Fibroblast of the aortic adventitia (primary cell): ENCODE data around the gene BPIFA2. TPM values are rescaled to one million over a fixed set of nuclear protein-coding genes. Genes with fewer than 3 reads are reported as not detected.
"Not testable (repeated sequence)": the region's sequence is repeated elsewhere in the genome, so short reads cannot be mapped to it uniquely, and the experiment has no call there.

Source experiments
- DNase-seq: peaks from one replicate; pipeline ENCODE4 v3.0.0-alpha.2; 2010; ENCODE audit warnings: low read depth
- H3K4me3 ChIP-seq: 2 replicates; pipeline ENCODE4 v1.5.1; 2011; ENCODE audit warnings: low read depth, mild to moderate bottlenecking, control low read depth, low read length, moderate library complexity
- CTCF ChIP-seq: IDR thresholded peaks from 2 replicates; pipeline ENCODE4 v1.5.1; 2011; ENCODE audit warnings: mild to moderate bottlenecking, low read length, control low read depth, inconsistent platforms; ENCODE audit not compliant: insufficient read depth
- total RNA-seq: library from RNA; depleted of rRNA; stranded (reverse); fragments of >200 nt; gene quantifications from 2 replicates; pipeline ENCODE4 v1.2.3, GENCODE V29; 2012; ENCODE audit warnings: low replicate concordance

BPIFA2 gene
- total RNA-seq, 1 donor, result not detected

GRCh38 chr20:33180169-33180568 lies 12.2 kb downstream of the BPIFA2 start:
- no peak for TF ChIP-seq CTCF

GRCh38 chr20:33181482-33182093 lies 13.6 kb downstream of the BPIFA2 start:
- no peak overlapping the region for H3K4me3 ChIP-seq
- no peak for DNase-seq
- no peak for TF ChIP-seq CTCF

More at GRCh38 chr20:33180169-33180568, 12.2 kb downstream of the BPIFA2 start:
- no peak for DNase-seq
- H3K4me3 ChIP-seq, result no peak overlapping the region

- TF ChIP-seq CTCF, result no peak
- H3K4me3 ChIP-seq, result no peak overlapping the region
- DNase-seq, result no peak
These were observed 15.4 kb downstream of the BPIFA2 start for GRCh38 chr20:33183312-33183711.

- DNase-seq, H3K4me3 ChIP-seq: not testable (repeated sequence)
These were observed 17.2 kb downstream of the BPIFA2 start for GRCh38 chr20:33185031-33185590.

- no peak for DNase-seq
- no peak overlapping the region for H3K4me3 ChIP-seq
- TF ChIP-seq CTCF, result no peak
These were observed 19.5 kb downstream of the BPIFA2 start for GRCh38 chr20:33187491-33187890.

GRCh38 chr20:33188421-33188820 lies 20.5 kb downstream of the BPIFA2 start:
- TF ChIP-seq CTCF, result no peak
- H3K4me3 ChIP-seq, result no peak overlapping the region
- DNase-seq, result no peak

- no peak overlapping the region for H3K4me3 ChIP-seq
- TF ChIP-seq CTCF, result no peak
- no peak for DNase-seq
These were observed 23.5 kb downstream of the BPIFA2 start for GRCh38 chr20:33191484-33191883.
